C4-2B (cell line): ENCODE measurements around the gene TK1.
A peak's percentile ranks its signal among the peaks of the same experiment; 100 is the strongest.

Experiments used
- H3K27ac ChIP-seq: fragments of 450-650 bp; 2 replicates; pipeline ENCODE4 v1.5.1; 2017
- CTCF ChIP-seq: fragments of 450-650 bp; conservative IDR thresholded peaks from 2 replicates; pipeline ENCODE4 v1.5.1; 2017; ENCODE audit warnings: mild to moderate bottlenecking
- ZFX ChIP-seq: fragments of 450-650 bp; IDR thresholded peaks from 2 replicates; pipeline ENCODE4 v1.6.1; 2017

Gene TK1

DNA sequence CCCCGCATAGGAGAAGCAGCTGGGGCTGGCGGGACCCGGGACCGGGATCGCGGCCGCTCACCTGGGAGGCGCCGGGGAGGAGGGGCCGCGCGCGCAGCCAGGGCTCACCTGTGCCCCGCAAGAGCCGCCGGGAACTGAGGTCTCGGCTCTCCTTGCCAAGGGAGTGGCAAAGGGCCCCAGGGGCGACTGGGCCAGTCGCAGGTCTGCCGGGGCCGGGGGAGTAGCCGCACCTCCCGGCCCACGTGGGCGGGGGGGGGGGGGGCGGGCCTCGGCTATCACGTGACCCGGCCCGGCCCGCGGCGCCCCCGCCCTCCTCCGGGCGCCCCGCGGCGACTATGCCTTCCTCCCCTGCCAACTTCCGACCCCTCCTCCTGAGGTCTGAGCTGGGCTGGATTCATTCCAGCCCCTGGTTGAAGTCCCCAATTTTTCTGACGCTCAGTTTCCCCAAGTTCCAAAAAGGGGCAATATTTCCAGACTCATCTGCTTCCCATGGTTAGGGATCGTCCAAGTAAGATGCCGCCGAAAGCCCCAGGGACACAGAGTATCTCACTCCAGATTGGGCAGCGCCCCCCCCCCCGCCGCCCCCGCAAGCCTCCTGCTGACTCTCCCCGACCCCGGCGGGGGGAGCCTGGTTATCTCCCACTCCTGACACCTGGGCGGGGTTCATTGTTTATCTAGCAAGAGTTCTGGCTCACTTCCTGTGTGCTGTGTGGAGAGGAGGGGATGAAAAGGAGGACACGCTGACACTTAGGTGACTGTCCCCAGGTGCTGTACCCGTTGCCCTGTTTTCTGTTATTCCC, 58.1 kb downstream of the TK1 start, which contains the start of gene TMC6:
Gene TMC6 (minus strand): TSS at position 205 of the 800 bp plus-strand sequence. CDS start 1,923 bp downstream, outside the sequence.
- TF ChIP-seq ZFX (no peak), CTCF (no peak)
- peak within 1 kb of the TSS; percentile 97 for H3K27ac ChIP-seq

GRCh38 chr17:78127888-78128550, 58.8 kb downstream of the TK1 start:
- H3K27ac ChIP-seq = peak overlapping the region; percentile 97
- TF ChIP-seq CTCF = no peak
- TF ChIP-seq ZFX = peak; percentile 55; the same call in 1 of the 2 replicates

DNA sequence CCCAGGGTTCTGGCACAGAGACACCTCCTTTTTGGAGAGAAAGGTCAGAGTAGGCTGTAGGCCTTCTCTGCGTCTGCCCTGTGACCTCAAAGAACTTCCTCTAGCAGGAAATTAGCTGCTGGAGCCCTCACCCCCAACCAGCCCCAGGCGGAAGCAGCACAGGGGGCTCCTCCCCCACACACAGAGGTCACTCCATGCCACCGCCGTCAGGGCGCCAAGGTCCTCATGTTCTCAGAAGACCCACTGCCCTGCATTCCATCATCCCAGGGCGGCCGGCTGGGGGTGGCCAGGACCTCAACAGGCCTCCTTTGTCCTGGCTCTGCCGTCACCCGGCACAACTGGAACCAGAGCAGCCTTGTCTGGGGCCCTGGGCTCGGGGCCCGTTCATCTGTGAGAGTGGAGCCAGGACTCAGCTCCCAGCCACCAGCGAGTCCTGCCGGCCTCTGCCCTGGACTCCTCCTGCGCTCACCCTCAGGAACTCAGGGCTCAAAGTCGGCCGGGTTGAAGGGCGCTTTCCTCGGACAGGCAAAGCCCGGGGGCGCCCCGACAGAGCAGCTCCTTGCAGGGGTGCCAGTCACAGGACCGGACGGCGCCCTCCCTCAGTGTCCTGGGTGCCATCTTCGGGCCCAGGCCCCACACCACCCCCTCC, 59.5 kb downstream of the TK1 start:
- peak overlapping the region; percentile 97 for H3K27ac ChIP-seq
- TF ChIP-seq ZFX (peak; percentile 66; the same call in 1 of the 2 replicates), CTCF (no peak)

GRCh38 chr17:78126895-78127238, 60.0 kb downstream of the TK1 start:
- peak overlapping the region; percentile 97 for H3K27ac ChIP-seq
- no peak for TF ChIP-seq ZFX
- no peak for TF ChIP-seq CTCF

GRCh38 chr17:78125976-78126894, 60.6 kb downstream of the TK1 start:
- no peak for TF ChIP-seq CTCF
- no peak for TF ChIP-seq ZFX
- peak overlapping the region; percentile 97 for H3K27ac ChIP-seq

DNA sequence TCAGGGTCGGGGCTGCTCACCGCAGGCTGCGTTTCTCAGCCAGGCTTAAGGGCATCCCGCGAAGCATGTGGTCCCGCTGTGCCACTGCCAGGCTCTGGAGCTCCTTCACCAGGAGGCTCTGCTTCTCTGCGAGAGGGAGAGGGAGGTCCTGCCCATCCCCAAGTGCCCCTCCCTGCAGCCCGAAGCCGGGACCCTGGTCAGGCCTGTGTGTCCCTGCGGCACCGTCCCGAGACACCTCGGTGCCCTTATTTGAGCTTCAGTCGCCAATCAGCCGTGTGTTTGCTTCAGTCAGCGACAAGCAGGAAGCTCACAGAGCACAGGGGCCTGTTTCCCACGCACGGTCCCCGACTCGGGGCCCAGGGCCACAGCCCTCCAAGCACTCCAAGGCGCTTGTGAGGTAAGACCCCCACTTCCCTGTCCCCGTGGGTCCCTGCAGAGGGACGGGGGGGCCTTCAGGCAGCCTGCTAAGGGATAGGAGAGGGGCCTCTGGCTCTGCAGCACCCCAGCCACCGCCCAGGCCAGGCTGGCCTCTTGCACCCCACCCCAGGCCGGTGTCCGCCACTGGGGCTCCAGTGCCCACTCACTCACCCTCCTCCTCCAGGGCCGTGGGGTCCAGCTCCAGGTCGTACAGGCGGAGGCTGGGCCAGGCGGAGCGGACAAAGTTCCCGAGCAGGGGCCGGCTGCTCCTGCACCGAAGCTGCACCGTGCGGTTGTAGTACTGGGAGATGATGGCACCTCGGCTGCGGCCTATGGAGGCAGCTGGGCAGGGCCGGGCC, 61.5 kb downstream of the TK1 start:
- TF ChIP-seq ZFX = no peak
- no peak for TF ChIP-seq CTCF
- peak overlapping the region; percentile 97; the same call in 1 of the 2 replicates for H3K27ac ChIP-seq
